H1 (cell line): Measurements from ENCODE around the gene HMCN2. TPM values are rescaled to one million over a fixed set of nuclear protein-coding genes. Genes with fewer than 3 reads are reported as not detected.

Source experiments
- CTCF ChIA-PET: fragments of 300-600 bp; sonication (Branson Sonifier 250); formaldehyde crosslinking; loops from one replicate; lab custom pipeline; 2021; ENCODE audit not compliant: partially characterized antibody; lab: Charles Lee
- POLR2A ChIA-PET: fragments of 300-600 bp; sonication (Branson Sonifier 250); formaldehyde crosslinking; loops from one replicate; lab custom pipeline; 2021; ENCODE audit warnings: inconsistent platforms; ENCODE audit not compliant: partially characterized antibody; lab: Charles Lee
- DNase-seq, 2 experiments: peaks; one replicate each; pipeline versions ENCODE4 v3.0.0 to v3.0.0-alpha.2; 2010 to 2022; ENCODE audit warnings: low spot score in 2 of 2, low read depth in 1 of 2, mixed read lengths in 1 of 2
- FAIRE-seq: peaks from 2 replicates; lab custom pipeline; 2011; peaks lifted over from hg19 to GRCh38; lab: Jason Lieb, UNC
- H2AFZ ChIP-seq: 2 replicates; pipeline ENCODE4 v1.8.1; 2012; ENCODE audit warnings: low read length, inconsistent platforms
- H2AK5ac ChIP-seq: 2 replicates; pipeline ENCODE4 v1.6.1; 2013; ENCODE audit warnings: low read depth, low read length
- H2BK120ac ChIP-seq: replicated peaks from 2 replicates; pipeline ENCODE3; 2013; ENCODE audit warnings: low read depth, low read length, inconsistent platforms
- H2BK12ac ChIP-seq: 2 replicates; pipeline ENCODE4 v1.6.1; 2013; ENCODE audit warnings: low read depth, low read length
- H2BK15ac ChIP-seq: 2 replicates; pipeline ENCODE4 v1.6.1; 2013; ENCODE audit warnings: low read length
- H2BK20ac ChIP-seq: 2 replicates; pipeline ENCODE4 v1.6.1; 2013; ENCODE audit warnings: low read length
- H2BK5ac ChIP-seq: 2 replicates; pipeline ENCODE4 v1.6.1; 2013; ENCODE audit warnings: low read depth, low read length
- H3K14ac ChIP-seq: 2 replicates; pipeline ENCODE4 v1.6.1; 2013; ENCODE audit warnings: inconsistent platforms; ENCODE audit not compliant: insufficient read length
- H3K18ac ChIP-seq: 2 replicates; pipeline ENCODE4 v1.6.1; 2013; ENCODE audit warnings: low read length; ENCODE audit errors: extremely low read depth
- H3K23ac ChIP-seq: 2 replicates; pipeline ENCODE4 v1.6.1; 2013; ENCODE audit warnings: inconsistent platforms; ENCODE audit not compliant: insufficient read length
- H3K23me2 ChIP-seq: 2 replicates; pipeline ENCODE4 v1.6.1; 2013; ENCODE audit warnings: low read depth, low read length
- H3K27ac ChIP-seq: 2 replicates; pipeline ENCODE4 v1.6.1; 2011; ENCODE audit warnings: low read depth, low read length, inconsistent platforms
- H3K27me3 ChIP-seq, 4 experiments: replicated peaks in 1 of 4; 1 replicate in 1 of 4; 2 replicates in 3 of 4; pipeline versions ENCODE4 v1.6.1 to v1.8.1; 2011 to 2013; ENCODE audit warnings: low read length in 3 of 4, mild to moderate bottlenecking in 3 of 4, inconsistent platforms in 2 of 4, mixed read lengths in 2 of 4, moderate library complexity in 1 of 4; ENCODE audit not compliant: control insufficient read depth in 3 of 4, insufficient read depth in 3 of 4; ENCODE audit errors: extremely low read depth in 1 of 4
- H3K36me3 ChIP-seq, 4 experiments: 2 replicates each; pipeline versions ENCODE4 v1.6.1 to v1.8.1; 2011 to 2013; ENCODE audit warnings: mild to moderate bottlenecking in 4 of 4, low read length in 3 of 4, moderate library complexity in 2 of 4, control low read depth in 1 of 4, inconsistent platforms in 1 of 4; ENCODE audit not compliant: insufficient read depth in 4 of 4, control insufficient read depth in 2 of 4
- H3K4ac ChIP-seq: replicated peaks from 2 replicates; pipeline ENCODE3; 2013; ENCODE audit warnings: low read length, low read depth, mixed read lengths, inconsistent platforms; ENCODE audit not compliant: insufficient read length
- H3K4me1 ChIP-seq, 4 experiments: replicated peaks in 1 of 4; 1 replicate in 1 of 4; 2 replicates in 3 of 4; pipeline versions ENCODE4 v1.6.1 to v1.8.1; 2011 to 2013; ENCODE audit warnings: low read length in 3 of 4, inconsistent platforms in 2 of 4, mixed read lengths in 1 of 4; ENCODE audit not compliant: insufficient read depth in 4 of 4, control insufficient read depth in 3 of 4
- H3K4me2 ChIP-seq, 2 experiments: 2 replicates each; pipeline versions ENCODE4 v1.6.1 to v1.8.1; 2011 to 2013; ENCODE audit warnings: low read depth in 2 of 2, low read length in 2 of 2, control low read depth in 1 of 2, inconsistent platforms in 1 of 2, mild to moderate bottlenecking in 1 of 2; ENCODE audit not compliant: insufficient read depth in 1 of 2
- H3K4me3 ChIP-seq, 4 experiments: fragments of 200-600, 300-600 bp in 1 of 4; sonication (generic), shearing (Covaris generic), sonication (Bioruptor Twin) in 1 of 4; 2 replicates each; pipeline versions ENCODE4 v1.5.1 to v1.8.1; 2011 to 2016; ENCODE audit warnings: low read length in 4 of 4, low read depth in 3 of 4, control low read depth in 2 of 4, inconsistent platforms in 2 of 4, mild to moderate bottlenecking in 2 of 4, mixed read lengths in 1 of 4, moderate library complexity in 1 of 4; ENCODE audit not compliant: insufficient read depth in 2 of 4; ENCODE audit errors: extremely low read depth in 1 of 4
- H3K56ac ChIP-seq: replicated peaks from 2 replicates; pipeline ENCODE3; 2013; ENCODE audit warnings: low read depth, mild to moderate bottlenecking, mixed read lengths, low read length, inconsistent platforms; ENCODE audit not compliant: insufficient read length
- H3K79me1 ChIP-seq: 2 replicates; pipeline ENCODE4 v1.6.1; 2013; ENCODE audit warnings: low read depth, low read length, control low read depth
- H3K79me2 ChIP-seq, 2 experiments: 2 replicates each; pipeline versions ENCODE4 v1.6.1 to v1.8.1; 2012 to 2013; ENCODE audit warnings: low read length in 2 of 2, mild to moderate bottlenecking in 2 of 2, inconsistent platforms in 1 of 2; ENCODE audit not compliant: insufficient read depth in 2 of 2, control insufficient read depth in 1 of 2
- H3K9ac ChIP-seq, 4 experiments: replicated peaks in 1 of 4; 1 replicate in 1 of 4; 2 replicates in 3 of 4; pipeline versions ENCODE4 v1.6.1 to v1.8.1; 2011 to 2013; ENCODE audit warnings: low read depth in 3 of 4, low read length in 3 of 4, control low read depth in 2 of 4, mild to moderate bottlenecking in 2 of 4, moderate library complexity in 2 of 4, inconsistent platforms in 1 of 4; ENCODE audit errors: extremely low read depth in 1 of 4
- H3K9me3 ChIP-seq, 2 experiments: 2 replicates each; pipeline versions ENCODE4 v1.6.1 to v1.8.1; 2012 to 2013; ENCODE audit warnings: mild to moderate bottlenecking in 2 of 2, moderate library complexity in 2 of 2, control low read depth in 1 of 2, inconsistent platforms in 1 of 2, low read depth in 1 of 2, low read length in 1 of 2, mixed read lengths in 1 of 2; ENCODE audit not compliant: insufficient read depth in 2 of 2
- H4K20me1 ChIP-seq, 2 experiments: replicated peaks in 1 of 2; 2 replicates each; pipeline versions ENCODE3 to v1.8.1; 2011 to 2013; ENCODE audit warnings: inconsistent platforms in 2 of 2, low read length in 2 of 2, mild to moderate bottlenecking in 1 of 2; ENCODE audit not compliant: insufficient read depth in 2 of 2, control insufficient read depth in 1 of 2
- H4K5ac ChIP-seq: 2 replicates; pipeline ENCODE4 v1.6.1; 2013; ENCODE audit warnings: low read length, low read depth, mixed read lengths, inconsistent platforms; ENCODE audit not compliant: insufficient read length
- H4K8ac ChIP-seq: 2 replicates; pipeline ENCODE4 v1.8.0; 2013; ENCODE audit warnings: mild to moderate bottlenecking, moderate library complexity, low read length, inconsistent platforms; ENCODE audit not compliant: insufficient read depth; ENCODE audit errors: extremely low read depth
- H4K91ac ChIP-seq: replicated peaks from 2 replicates; pipeline ENCODE3; 2013; ENCODE audit warnings: low read length, mixed read lengths, inconsistent platforms; ENCODE audit not compliant: insufficient read length
- CBX8 ChIP-seq: fragments of 300-800, 300-1000 bp; sonication (generic); IDR thresholded peaks from 2 replicates; pipeline ENCODE4 v1.7.1; 2016; ENCODE audit warnings: low read depth, low read length, borderline replicate concordance
- CHD2 ChIP-seq: IDR thresholded peaks from 2 replicates; pipeline ENCODE4 v1.6.1; 2012; ENCODE audit warnings: low read length, improper control_type of control experiment
- CTBP2 ChIP-seq: IDR thresholded peaks from 2 replicates; pipeline ENCODE4 v1.7.0; 2011; ENCODE audit warnings: borderline replicate concordance, mild to moderate bottlenecking, moderate library complexity, mixed read lengths, low read length; ENCODE audit not compliant: insufficient read depth, insufficient read length
- CTCF ChIP-seq, 3 experiments: IDR thresholded peaks; 1 replicate in 2 of 3; 2 replicates in 1 of 3; pipeline versions ENCODE4 v1.5.1 to v1.6.1; 2011; ENCODE audit warnings: low read length in 3 of 3, mild to moderate bottlenecking in 3 of 3, inconsistent platforms in 2 of 3, low read depth in 1 of 3, moderate library complexity in 1 of 3; ENCODE audit not compliant: insufficient read depth in 1 of 3; ENCODE audit errors: control extremely low read depth in 1 of 3
- FOSL1 ChIP-seq: IDR thresholded peaks from 2 replicates; pipeline ENCODE4 v1.6.1; 2011; ENCODE audit warnings: mild to moderate bottlenecking, low read depth, low read length, moderate library complexity; ENCODE audit not compliant: insufficient read depth
- MAX ChIP-seq: IDR thresholded peaks from 2 replicates; pipeline ENCODE4 v1.6.1; 2012; ENCODE audit warnings: inconsistent platforms
- POLR2A ChIP-seq, 2 experiments: IDR thresholded peaks; 1 replicate in 1 of 2; 2 replicates in 1 of 2; pipeline ENCODE4 v1.6.1; 2011; ENCODE audit warnings: low read depth in 2 of 2, low read length in 2 of 2, mild to moderate bottlenecking in 2 of 2; ENCODE audit errors: control extremely low read depth in 1 of 2
- TEAD4 ChIP-seq: IDR thresholded peaks from 2 replicates; pipeline ENCODE4 v1.6.1; 2012; ENCODE audit warnings: low read depth, low read length, inconsistent platforms, mixed read lengths
- USF2 ChIP-seq: IDR thresholded peaks from 2 replicates; pipeline ENCODE4 v1.6.1; 2011; ENCODE audit warnings: low read length, improper control_type of control experiment
- WGBS, 2 experiments: shearing (Covaris generic) in 1 of 2; methylation state at CpG; one replicate each; pipeline versions ENCODE4 v1.1.6 to v1.1.7; 2013 to 2015; ENCODE audit warnings: low lambda C conversion rate in 2 of 2, mixed read lengths in 2 of 2, inconsistent platforms in 1 of 2, low coverage in 1 of 2, missing lambda C conversion rate in 1 of 2; ENCODE audit not compliant: insufficient replicate concordance in 2 of 2, insufficient coverage in 1 of 2, insufficient read length in 1 of 2; ENCODE audit errors: extremely low coverage in 1 of 2, missing lambda C conversion rate in 1 of 2; 5-methylcytosine and 5-hydroxymethylcytosine counted together
- polyA plus RNA-seq, 7 experiments: library from polyadenylated mRNA; depleted of rRNA in 3 of 7; stranded (reverse) in 5 of 7; unstranded in 2 of 7; fragments of >200 nt in 5 of 7; fragments of 200-250 nt in 2 of 7; gene quantifications; 1 replicate in 5 of 7; 2 replicates in 1 of 7; 4 replicates in 1 of 7; pipeline versions ENCODE4 v1.2.1 to v1.2.3, GENCODE V29; 2011 to 2013; ENCODE audit warnings: missing spikeins in 2 of 7, mixed read lengths in 2 of 7
- total RNA-seq: library from RNA; stranded (reverse); fragmentation: NEBNext Ultra II Directional; extraction: Animal tissue kit (Norgen Biotek cat#: 25700); gene quantifications from 2 replicates; pipeline ENCODE4 v1.2.1, GENCODE V29; 2021

The HMCN2 gene
- total and polyA plus RNA-seq, 2 of the 8 experiments (the other 6 are each of a cell fraction or from before 2014, with no cell fraction given): 5.0 to 9.1 TPM

- Histone ChIP-seq H3K4me2 (no peak overlapping the region), H3K4me1 (no peaks in the 10 kb centered on the region), H4K91ac (no peak overlapping the region), H3K36me3 (no peaks in the 10 kb centered on the region; a peak in 1 of 8 replicates), H3K27me3 (no peaks in the 10 kb centered on the region), H2BK5ac (no peak overlapping the region), H2BK12ac (no peak overlapping the region), H2AK5ac (no peak overlapping the region), H2BK20ac (no peak overlapping the region), H3K23me2 (no peaks in the 10 kb centered on the region), H3K79me1 (no peaks in the 10 kb centered on the region), H3K27ac (no peak overlapping the region), H3K23ac (no peak overlapping the region), H2BK15ac (no peak overlapping the region), H4K5ac (no peak overlapping the region), H3K9me3 (no peaks in the 10 kb centered on the region), H4K8ac (no peak overlapping the region), H3K4me3 (no peak overlapping the region), H3K14ac (no peak overlapping the region), H3K56ac (no peak overlapping the region), H3K18ac (no peak overlapping the region), H3K4ac (no peak overlapping the region), H4K20me1 (no peaks in the 10 kb centered on the region), H3K9ac (no peak overlapping the region), H2AFZ (no peak overlapping the region), H3K79me2 (no peaks in the 10 kb centered on the region), H2BK120ac (no peak overlapping the region)
- no peak for FAIRE-seq
- ChIA-PET CTCF (interaction anchor here (0.8 kb wide), 1 partner anchor 23 kb away, joined by 3 read pairs; no protein-coding TSS in a partner anchor), POLR2A (no interaction called here)
- 82% methylated on average over 10 of the region's 10 CpGs; no CpG with 5 or more reads in 1 of the 2 experiments for WGBS, 2 experiments
- DNase-seq: no peak
- TF ChIP-seq CTCF (IDR thresholded peaks at IDR 0.05; ENCODE audit: control extremely low read depth in 1 of 3, insufficient read depth in 1 of 3, low read depth in 1 of 3, low read length in 3 of 3) (no peak), POLR2A (IDR thresholded peaks at IDR 0.05; ENCODE audit: control extremely low read depth in 1 of 2, low read depth in 2 of 2, low read length in 2 of 2) (no peak), CTBP2 (no peak), USF2 (no peak), FOSL1 (no peak), TEAD4 (no peak), CHD2 (no peak), MAX (no peak), CBX8 (no peak)
These were observed 140.8 kb downstream of the HMCN2 start for GRCh38 chr9:130406278-130406895.
